Kidney tubule cell (primary cell): Measurements from ENCODE around the gene NLGN4Y.

ENCODE experiments used
- DNase-seq: peaks from one replicate; pipeline ENCODE4 v3.0.0-alpha.2; 2018; ENCODE audit warnings: low spot score

NLGN4Y gene

GRCh38 chrY:14644157-14644952 is 120.0 kb downstream of the NLGN4Y start:
- no peak for DNase-seq

DNA sequence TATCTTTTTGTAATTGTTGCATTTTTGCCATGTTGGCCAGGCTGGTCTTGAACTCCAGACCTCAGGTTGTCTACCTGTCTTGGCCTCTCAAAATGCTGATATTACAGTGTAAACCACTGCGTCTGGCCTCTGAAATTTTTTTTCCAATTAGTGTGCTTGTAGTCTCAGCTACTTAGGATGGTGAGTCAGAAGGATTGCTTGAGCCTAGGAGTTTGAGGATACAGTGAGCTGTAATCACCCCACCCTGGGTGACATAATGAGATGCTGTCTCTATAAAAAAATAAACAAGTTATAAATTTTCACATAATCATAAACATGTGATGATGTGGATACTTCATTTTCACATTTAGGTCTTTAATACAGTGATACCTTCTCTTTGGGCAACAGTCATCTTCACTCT is 154.9 kb downstream of the NLGN4Y start:
- DNase-seq = no peak

DNA sequence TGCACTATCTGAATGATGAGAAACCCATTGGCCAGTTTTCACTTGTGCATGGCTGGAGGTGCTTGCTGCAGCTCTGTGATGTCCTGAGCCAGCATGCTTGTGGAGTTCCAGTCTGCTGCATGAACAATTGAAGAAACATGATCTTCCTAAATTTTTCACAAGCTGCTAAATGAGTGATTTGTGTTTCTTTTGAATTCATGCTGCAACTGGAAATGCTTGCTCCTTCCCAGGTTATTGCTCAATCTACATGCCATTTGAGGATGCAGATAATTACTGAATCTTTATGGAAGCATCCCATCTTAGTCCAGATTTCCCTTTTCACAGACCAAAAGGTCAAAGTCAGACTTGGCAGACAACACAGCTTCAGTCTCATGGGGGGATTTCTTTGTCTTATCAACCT is 170.2 kb downstream of the NLGN4Y start:
- DNase-seq = no peak

DNA sequence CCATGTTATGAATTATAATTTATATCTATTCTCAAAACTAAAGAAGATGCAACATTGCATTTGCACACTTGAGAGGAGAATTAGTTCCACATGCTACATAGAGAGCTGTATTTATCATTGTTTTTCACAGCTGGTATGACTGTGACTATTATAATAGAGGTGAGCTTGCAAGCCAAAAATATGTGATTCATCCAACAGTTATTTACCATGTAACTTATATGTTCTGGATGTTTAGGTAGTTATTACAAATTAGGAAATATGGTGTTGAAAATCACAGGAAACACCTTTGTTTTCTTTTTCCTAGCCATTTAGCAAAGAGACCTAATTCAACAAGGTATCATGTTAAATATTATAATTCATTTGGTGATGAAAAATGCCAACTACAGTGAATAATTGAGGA is 183.8 kb downstream of the NLGN4Y start:
- no peak for DNase-seq

DNA sequence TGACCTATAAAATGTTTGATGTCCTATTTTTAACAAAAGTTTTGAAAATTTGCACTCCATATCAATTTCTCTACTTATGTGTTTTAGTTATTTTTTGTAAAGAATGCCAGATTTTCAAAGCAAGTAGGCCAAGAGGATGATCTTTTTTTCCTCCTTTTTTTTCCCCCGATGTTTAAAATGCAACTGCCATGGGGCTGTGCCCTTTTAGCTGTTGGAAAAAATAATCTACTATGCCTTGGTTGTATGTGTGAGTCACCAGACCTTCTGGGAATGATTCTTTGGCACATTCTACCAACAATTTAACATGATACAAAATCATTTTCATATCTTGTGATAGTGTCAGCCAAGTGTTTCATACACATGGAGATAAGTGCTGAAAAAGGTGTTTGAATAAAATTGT is 217.3 kb downstream of the NLGN4Y start:
- no peak for DNase-seq

DNA sequence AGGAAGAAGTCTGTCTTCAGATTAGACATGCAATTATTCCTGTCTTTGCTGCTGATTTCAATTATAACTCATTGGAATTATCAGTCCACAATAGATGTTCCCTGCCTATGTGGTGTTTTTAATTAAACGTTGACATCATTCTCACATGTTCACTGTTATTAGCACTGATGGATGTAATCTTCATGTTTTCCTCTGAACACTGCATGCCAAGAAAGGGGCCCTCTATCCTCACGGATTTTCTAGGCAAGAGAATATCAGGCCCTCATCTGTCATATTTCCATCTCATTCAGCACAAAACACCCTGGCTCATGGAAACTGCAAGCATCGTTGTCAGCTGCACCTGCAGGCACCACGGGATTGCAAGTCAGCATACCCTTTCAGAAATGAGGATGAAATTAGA is 224.0 kb downstream of the NLGN4Y start:
- DNase-seq = no peak

DNA sequence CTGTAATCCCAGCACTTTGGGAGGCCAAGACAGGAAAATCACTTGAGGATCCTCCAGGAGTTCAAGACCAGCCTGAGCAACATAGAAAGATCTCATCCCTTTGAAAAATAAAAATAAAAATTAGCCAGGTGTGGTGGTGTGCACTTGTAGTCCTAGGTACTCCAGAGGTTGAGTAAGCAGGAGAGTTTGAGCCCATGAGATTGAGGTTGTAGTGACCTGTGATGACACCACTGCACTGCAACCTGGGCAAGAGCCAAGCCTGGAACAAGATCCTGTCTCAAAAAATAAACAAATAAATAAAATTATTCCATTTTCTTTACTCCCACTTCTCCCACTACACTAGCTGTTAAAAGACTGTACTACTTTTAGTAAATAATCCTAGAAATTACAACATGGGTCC is 231.2 kb downstream of the NLGN4Y start:
- DNase-seq = no peak

- no peak for DNase-seq
Observed at GRCh38 chrY:14762903-14763302, 238.6 kb downstream of the NLGN4Y start.

GRCh38 chrY:14763600-14763999 is 239.3 kb downstream of the NLGN4Y start:
- no peak for DNase-seq

GRCh38 chrY:14778208-14778607 is 253.9 kb downstream of the NLGN4Y start:
- DNase-seq = no peak

DNA sequence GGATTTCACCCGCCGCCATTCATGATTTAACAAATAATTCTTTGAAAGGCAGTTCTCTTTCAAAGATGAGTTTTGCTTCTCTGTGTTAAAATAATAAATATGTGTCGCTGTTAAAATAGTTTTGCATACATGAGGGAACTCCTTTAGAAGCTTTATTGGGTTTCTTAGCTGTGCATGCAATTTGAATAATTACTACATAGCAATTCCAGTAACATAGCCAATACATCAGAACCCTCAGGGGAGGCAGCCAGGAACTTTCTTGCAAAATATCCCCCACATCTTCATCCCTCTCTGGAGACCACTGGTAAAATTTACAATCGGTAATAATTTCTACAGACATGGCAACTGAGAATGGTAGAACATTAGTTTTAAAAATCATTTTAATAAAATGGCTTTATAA is 268.8 kb downstream of the NLGN4Y start:
- no peak for DNase-seq

DNA sequence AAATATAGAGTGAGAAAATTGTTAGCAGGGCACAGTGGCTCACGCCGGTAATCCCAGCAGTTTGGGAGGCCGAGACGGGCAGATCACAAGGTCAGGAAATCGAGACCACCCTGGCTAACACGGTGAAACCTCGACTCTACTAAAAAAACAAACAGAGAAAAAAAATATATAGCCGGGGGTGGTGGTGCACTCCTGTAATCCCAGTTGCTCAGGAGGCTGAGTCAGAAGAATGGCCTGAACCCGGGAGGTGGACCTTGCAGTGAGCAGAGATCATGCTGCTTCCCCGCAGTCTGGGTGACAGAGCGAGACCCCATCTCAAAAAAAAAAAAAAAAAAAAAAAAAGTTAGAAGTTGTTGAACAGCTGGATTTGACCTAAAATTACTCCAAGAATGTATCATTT is 269.3 kb downstream of the NLGN4Y start:
- DNase-seq = no peak

- no peak for DNase-seq
Observed at GRCh38 chrY:14798010-14798409, 273.7 kb downstream of the NLGN4Y start.

DNA sequence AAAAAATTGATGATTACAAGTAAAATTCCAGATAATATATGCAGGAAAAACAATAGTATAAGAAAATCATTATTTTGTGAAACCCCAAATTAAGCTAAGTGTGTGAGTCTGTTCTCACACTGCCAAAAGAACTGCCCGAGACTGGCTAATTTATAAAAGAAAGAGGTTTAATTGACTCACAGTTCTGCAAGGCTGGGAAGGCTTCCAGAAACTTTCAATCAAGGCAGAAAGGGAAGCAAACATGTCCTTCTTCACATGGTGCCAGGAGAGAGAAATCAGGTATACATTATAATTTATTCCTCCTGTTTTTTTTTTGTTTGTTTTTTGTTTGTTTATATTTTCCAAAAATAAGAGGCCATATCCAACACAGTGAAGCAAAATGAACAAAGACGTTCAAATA is 276.8 kb downstream of the NLGN4Y start:
- no peak for DNase-seq

- DNase-seq = no peak
Observed at GRCh38 chrY:14802125-14802524, 277.8 kb downstream of the NLGN4Y start.

DNA sequence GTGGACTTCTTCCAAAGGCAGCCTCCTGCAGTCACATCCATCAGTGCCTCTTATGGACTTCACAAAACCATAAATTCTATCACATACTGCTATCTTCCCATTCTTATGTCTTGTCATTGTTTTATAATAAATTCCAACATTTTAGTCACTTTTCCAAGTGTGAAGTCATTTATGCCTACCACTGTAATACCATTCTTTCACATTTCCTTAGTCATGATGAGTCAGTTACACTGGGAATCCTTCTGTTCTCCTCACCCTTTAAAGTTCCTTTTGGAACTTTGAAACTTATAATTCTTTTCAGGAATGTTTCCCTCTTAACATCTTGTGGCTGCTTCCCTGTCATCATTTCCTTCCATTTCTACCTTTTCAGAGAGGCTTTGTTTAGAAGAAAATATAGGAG is 279.7 kb downstream of the NLGN4Y start:
- no peak for DNase-seq

DNA sequence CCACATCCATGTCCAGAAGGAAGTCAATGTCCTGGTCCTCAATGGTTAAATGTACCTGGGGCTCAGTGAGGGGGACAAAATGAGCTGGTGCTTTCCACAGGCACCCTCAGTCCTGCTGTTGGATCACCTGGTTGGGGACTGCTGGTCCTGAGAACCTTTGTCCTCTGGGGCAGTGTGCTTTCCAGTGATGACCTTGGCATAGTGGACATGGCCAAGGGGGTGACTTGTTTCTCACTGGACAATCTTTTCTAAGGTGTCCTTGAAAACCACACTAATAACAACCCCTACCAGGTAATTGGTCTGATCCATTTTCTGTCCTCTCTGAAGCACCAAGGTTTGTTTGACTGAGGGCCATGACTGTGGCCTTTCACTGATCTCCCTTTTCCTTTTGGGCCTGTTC is 294.1 kb downstream of the NLGN4Y start:
- no peak for DNase-seq

GRCh38 chrY:14822201-14822600 is 297.9 kb downstream of the NLGN4Y start:
- DNase-seq = no peak

GRCh38 chrY:14822906-14823305 is 298.6 kb downstream of the NLGN4Y start:
- no peak for DNase-seq

GRCh38 chrY:14824583-14824982 is 300.3 kb downstream of the NLGN4Y start:
- no peak for DNase-seq

GRCh38 chrY:14825728-14826127 is 301.4 kb downstream of the NLGN4Y start:
- DNase-seq = no peak

DNA sequence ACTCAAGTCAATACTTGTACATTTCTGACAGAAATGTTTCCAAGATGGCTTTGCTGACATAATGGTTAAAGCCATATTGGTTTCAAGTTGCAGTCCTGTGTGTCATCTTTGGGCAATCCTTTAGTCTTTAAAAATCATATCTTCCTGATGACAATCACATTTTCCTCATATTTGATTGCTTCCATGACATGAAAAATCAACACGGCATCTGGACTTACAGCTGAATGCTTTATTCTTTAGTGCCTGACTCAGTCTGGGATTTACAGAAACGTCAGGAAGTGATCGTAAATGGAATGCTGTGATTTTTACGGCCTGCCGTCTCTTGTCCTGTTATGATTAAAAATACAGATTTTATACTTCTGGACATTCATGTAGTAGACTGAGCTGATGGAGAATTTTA is 304.2 kb downstream of the NLGN4Y start:
- DNase-seq = no peak

DNA sequence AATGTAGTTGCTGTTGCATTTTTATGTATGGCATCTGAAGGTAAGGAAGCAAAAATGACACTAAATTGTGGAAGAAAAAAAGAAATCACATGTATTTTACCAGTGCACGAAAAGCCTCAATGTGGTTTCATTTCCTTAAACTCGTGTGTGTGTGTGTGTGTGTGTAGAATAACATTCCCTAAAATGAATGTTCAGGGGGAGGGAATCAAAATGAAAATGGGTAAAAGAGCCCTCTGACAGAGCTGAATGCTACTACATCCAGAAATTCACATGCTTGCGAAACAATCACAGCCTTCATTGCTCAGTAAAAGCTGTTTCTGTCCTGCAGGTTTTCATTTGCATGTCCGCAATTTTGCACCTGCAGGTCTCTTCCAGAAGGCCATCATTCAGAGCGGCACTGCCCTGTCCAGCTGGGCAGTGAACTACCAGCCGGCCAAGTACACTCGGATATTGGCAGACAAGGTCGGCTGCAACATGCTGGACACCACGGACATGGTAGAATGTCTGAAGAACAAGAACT is 305.1 kb downstream of the NLGN4Y start:
- no peak for DNase-seq
